ENCODE measurements around the gene TRAM2.

The TRAM2 gene

GRCh38 chr6:52504782-52505136, 72.1 kb downstream of the TRAM2 start:
- H3K27ac ChIP-seq: peak overlapping the region; percentile 68
- TF ChIP-seq ZFX (IDR thresholded peaks at IDR 0.05): no peak
- no peak for TF ChIP-seq CTCF (conservative IDR thresholded peaks at IDR 0.05)

GRCh38 chr6:52503851-52504781, 72.7 kb downstream of the TRAM2 start:
- peak overlapping the region; percentile 68 for H3K27ac ChIP-seq
- TF ChIP-seq CTCF (conservative IDR thresholded peaks at IDR 0.05) (no peak), ZFX (IDR thresholded peaks at IDR 0.05) (no peak)

- H3K27ac ChIP-seq: peak overlapping the region; percentile 68
- TF ChIP-seq ZFX (IDR thresholded peaks at IDR 0.05) (peak; percentile 20; the same call in 1 of the 2 replicates), CTCF (conservative IDR thresholded peaks at IDR 0.05) (no peak)
These were observed 73.5 kb downstream of the TRAM2 start for GRCh38 chr6:52503323-52503747.

- TF ChIP-seq ZFX (IDR thresholded peaks at IDR 0.05): no peak
- H3K27ac ChIP-seq: peak overlapping the region; percentile 68; the same call in 1 of the 2 replicates
These were observed 74.4 kb downstream of the TRAM2 start for GRCh38 chr6:52502306-52503029.

GRCh38 chr6:52500238-52501129, 76.4 kb downstream of the TRAM2 start:
- no peak overlapping the region for H3K27ac ChIP-seq
- TF ChIP-seq CTCF (conservative IDR thresholded peaks at IDR 0.05) (no peak), ZFX (IDR thresholded peaks at IDR 0.05) (no peak)

- H3K27ac ChIP-seq: no peak overlapping the region
- TF ChIP-seq CTCF (conservative IDR thresholded peaks at IDR 0.05): no peak
- TF ChIP-seq ZFX (IDR thresholded peaks at IDR 0.05): no peak
These were observed 77.1 kb downstream of the TRAM2 start for GRCh38 chr6:52499681-52500236.

- H3K27ac ChIP-seq: no peak overlapping the region
- no peak for TF ChIP-seq CTCF (conservative IDR thresholded peaks at IDR 0.05)
- no peak for TF ChIP-seq ZFX (IDR thresholded peaks at IDR 0.05)
These were observed 77.8 kb downstream of the TRAM2 start for GRCh38 chr6:52499026-52499425.
